HG02885 (cell line): ENCODE results near the gene HK3.

ENCODE experiments used
- ATAC-seq: cut with Tn5 transposase; IDR thresholded peaks from one replicate; pipeline ENCODE4 v1.9.1; 2021; ENCODE audit warnings: mild to moderate bottlenecking; ENCODE audit not compliant: unreplicated experiment, poor library complexity

Gene HK3

GRCh38 chr5:176886336-176887251 is 12.6 kb downstream of the HK3 start:
- no peak for ATAC-seq

GRCh38 chr5:176884571-176884890 is 14.6 kb downstream of the HK3 start:
- no peak for ATAC-seq

GRCh38 chr5:176883700-176884570 is 15.2 kb downstream of the HK3 start:
- ATAC-seq = no peak

- ATAC-seq = no peak
Observed at GRCh38 chr5:176882567-176882903, 16.6 kb downstream of the HK3 start.

GRCh38 chr5:176881816-176882566 is 17.2 kb downstream of the HK3 start:
- ATAC-seq = no peak

- no peak for ATAC-seq
Observed at GRCh38 chr5:176881021-176881749, 18.0 kb downstream of the HK3 start.

GRCh38 chr5:176880366-176881020 is 18.7 kb downstream of the HK3 start:
- ATAC-seq = no peak

GRCh38 chr5:176879663-176880361 is 19.3 kb downstream of the HK3 start:
- ATAC-seq = no peak

- ATAC-seq = no peak
Observed at GRCh38 chr5:176878906-176879662, 20.1 kb downstream of the HK3 start.

GRCh38 chr5:176878463-176878862 is 20.7 kb downstream of the HK3 start:
- ATAC-seq = no peak

GRCh38 chr5:176877793-176878331 is 21.3 kb downstream of the HK3 start:
- ATAC-seq = no peak

- no peak for ATAC-seq
Observed at GRCh38 chr5:176876506-176877431, 22.4 kb downstream of the HK3 start.

- ATAC-seq = no peak
Observed at GRCh38 chr5:176875783-176876505, 23.2 kb downstream of the HK3 start.

- no peak for ATAC-seq
Observed at GRCh38 chr5:176875014-176875550, 24.1 kb downstream of the HK3 start.

- ATAC-seq = no peak
Observed at GRCh38 chr5:176874198-176874780, 24.9 kb downstream of the HK3 start.
